SU-DHL-6 (cell line): ENCODE data around the gene ST7.

ENCODE experiments used
- H2AFZ ChIP-seq: fragments of 200-600 bp; sonication (generic); 2 replicates; pipeline ENCODE4 v1.6.1; 2014; ENCODE audit warnings: low read depth, mild to moderate bottlenecking, moderate library complexity, mixed read lengths, antibody characterized with exemption, low read length; ENCODE audit not compliant: severe bottlenecking
- H3F3A ChIP-seq: fragments of 200-600 bp; shearing (Covaris generic); 2 replicates; pipeline ENCODE4 v1.6.0; 2016; ENCODE audit warnings: antibody characterized with exemption, mild to moderate bottlenecking; ENCODE audit not compliant: insufficient read depth
- H3K27ac ChIP-seq: fragments of 200-600 bp; sonication (generic); 2 replicates; pipeline ENCODE4 v1.5.1; 2016; ENCODE audit warnings: low read depth, mild to moderate bottlenecking, low read length, moderate library complexity, mixed read lengths
- H3K27me3 ChIP-seq: fragments of 200-600 bp; sonication (generic), shearing (Covaris generic); 2 replicates; pipeline ENCODE4 v1.6.0; 2014; ENCODE audit warnings: mild to moderate bottlenecking, low read length
- H3K36me3 ChIP-seq: fragments of 200-600 bp; sonication (generic); 2 replicates; pipeline ENCODE4 v1.6.1; 2014; ENCODE audit warnings: mild to moderate bottlenecking, low read length, mixed read lengths
- H3K4me2 ChIP-seq: fragments of 300-600, 200-600 bp; shearing (Covaris generic), sonication (generic); 2 replicates; pipeline ENCODE4 v1.6.0; 2014; ENCODE audit warnings: low read length, low read depth, mild to moderate bottlenecking; ENCODE audit not compliant: poor library complexity, severe bottlenecking
- H3K4me3 ChIP-seq: fragments of 200-600 bp; sonication (generic); 2 replicates; pipeline ENCODE4 v1.5.1; 2014; ENCODE audit warnings: antibody characterized with exemption, low read length, mild to moderate bottlenecking, mixed read lengths; ENCODE audit not compliant: insufficient read depth, poor library complexity, severe bottlenecking
- H3K79me2 ChIP-seq: fragments of 200-600 bp; sonication (generic); 2 replicates; pipeline ENCODE4 v1.6.1; 2014; ENCODE audit warnings: mild to moderate bottlenecking, low read length, moderate library complexity; ENCODE audit not compliant: insufficient read depth
- H3K9ac ChIP-seq: fragments of 200-600 bp; sonication (generic); 2 replicates; pipeline ENCODE4 v1.7.0; 2014; ENCODE audit warnings: mild to moderate bottlenecking, low read length
- H3K9me2 ChIP-seq: fragments of 200-600 bp; sonication (generic); replicated peaks from 2 replicates; pipeline ENCODE4 v1.6.1; 2014; ENCODE audit warnings: low read length; ENCODE audit not compliant: insufficient read depth
- H3K9me3 ChIP-seq: fragments of 200-600 bp; sonication (generic); 2 replicates; pipeline ENCODE4 v1.6.1; 2014; ENCODE audit warnings: low read length, mixed read lengths; ENCODE audit not compliant: insufficient read depth
- H4K20me1 ChIP-seq: fragments of 200-600 bp; sonication (generic); 2 replicates; pipeline ENCODE4 v1.6.1; 2014; ENCODE audit warnings: low read depth, mild to moderate bottlenecking, antibody characterized with exemption, low read length, moderate library complexity, mixed read lengths
- EZH2phosphoT487 ChIP-seq: fragments of 200-600 bp; sonication (generic), shearing (Covaris generic); conservative IDR thresholded peaks from 2 replicates; pipeline ENCODE4 v1.6.1; 2018; ENCODE audit warnings: mild to moderate bottlenecking, antibody characterized with exemption, low read length, moderate library complexity, mixed read lengths
- TF ChIP-seq, protein P1 (sequence below): fragments of 200-600 bp; sonication (generic); IDR thresholded peaks from one replicate; pipeline ENCODE4 v1.5.1; 2017; ENCODE audit warnings: antibody characterized with exemption, mild to moderate bottlenecking, low read length, moderate library complexity; ENCODE audit not compliant: insufficient read depth, poor library complexity, severe bottlenecking

The ST7 gene

DNA sequence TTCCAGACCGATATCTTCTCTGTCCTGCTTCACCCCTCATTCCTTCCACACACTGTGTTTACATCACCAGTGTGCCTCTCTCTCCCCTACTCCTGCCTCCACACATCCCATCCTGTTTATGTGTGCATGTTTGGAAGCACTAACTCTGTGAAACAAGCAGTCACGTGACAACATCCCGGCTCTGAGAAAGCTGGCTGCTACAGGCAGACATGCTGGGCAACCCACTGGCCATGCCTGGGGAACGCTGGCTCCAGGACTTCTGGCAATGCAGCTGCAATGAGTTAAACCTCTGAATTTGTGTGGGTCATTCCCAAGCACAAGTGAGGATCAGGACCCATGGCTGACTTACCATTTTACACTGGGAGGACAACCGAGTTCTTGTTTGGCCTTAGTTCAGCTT lies 295.5 kb downstream of the ST7 start:
- no peaks in the 10 kb centered on the region for H3K9me2 ChIP-seq
- no peak overlapping the region for H3K9ac ChIP-seq
- TF ChIP-seq, protein P1, sequence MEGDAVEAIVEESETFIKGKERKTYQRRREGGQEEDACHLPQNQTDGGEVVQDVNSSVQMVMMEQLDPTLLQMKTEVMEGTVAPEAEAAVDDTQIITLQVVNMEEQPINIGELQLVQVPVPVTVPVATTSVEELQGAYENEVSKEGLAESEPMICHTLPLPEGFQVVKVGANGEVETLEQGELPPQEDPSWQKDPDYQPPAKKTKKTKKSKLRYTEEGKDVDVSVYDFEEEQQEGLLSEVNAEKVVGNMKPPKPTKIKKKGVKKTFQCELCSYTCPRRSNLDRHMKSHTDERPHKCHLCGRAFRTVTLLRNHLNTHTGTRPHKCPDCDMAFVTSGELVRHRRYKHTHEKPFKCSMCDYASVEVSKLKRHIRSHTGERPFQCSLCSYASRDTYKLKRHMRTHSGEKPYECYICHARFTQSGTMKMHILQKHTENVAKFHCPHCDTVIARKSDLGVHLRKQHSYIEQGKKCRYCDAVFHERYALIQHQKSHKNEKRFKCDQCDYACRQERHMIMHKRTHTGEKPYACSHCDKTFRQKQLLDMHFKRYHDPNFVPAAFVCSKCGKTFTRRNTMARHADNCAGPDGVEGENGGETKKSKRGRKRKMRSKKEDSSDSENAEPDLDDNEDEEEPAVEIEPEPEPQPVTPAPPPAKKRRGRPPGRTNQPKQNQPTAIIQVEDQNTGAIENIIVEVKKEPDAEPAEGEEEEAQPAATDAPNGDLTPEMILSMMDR, result no peak
- TF ChIP-seq EZH2phosphoT487, result no peak
- H3K9me3 ChIP-seq, result no peaks in the 10 kb centered on the region
- no peak overlapping the region for H3K4me2 ChIP-seq
- no peak overlapping the region for H3K4me3 ChIP-seq
- H2AFZ ChIP-seq, result no peak overlapping the region
- no peaks in the 10 kb centered on the region for H3F3A ChIP-seq
- H3K79me2 ChIP-seq, result no peaks in the 10 kb centered on the region
- no peaks in the 10 kb centered on the region for H3K27me3 ChIP-seq
- no peak overlapping the region for H3K27ac ChIP-seq
- no peaks in the 10 kb centered on the region for H4K20me1 ChIP-seq
- no peaks in the 10 kb centered on the region for H3K36me3 ChIP-seq

- Histone ChIP-seq H3F3A (no peaks in the 10 kb centered on the region), H3K9me2 (no peaks in the 10 kb centered on the region), H3K36me3 (no peaks in the 10 kb centered on the region), H3K4me3 (no peak overlapping the region), H3K27ac (no peak overlapping the region), H3K79me2 (no peaks in the 10 kb centered on the region), H3K9ac (no peak overlapping the region), H3K4me2 (no peak overlapping the region), H2AFZ (no peak overlapping the region), H3K27me3 (no peaks in the 10 kb centered on the region), H3K9me3 (no peaks in the 10 kb centered on the region), H4K20me1 (no peaks in the 10 kb centered on the region)
- TF ChIP-seq, protein P1, result no peak
- TF ChIP-seq EZH2phosphoT487, result no peak
Observed at GRCh38 chr7:117249696-117250095, 296.4 kb downstream of the ST7 start.

- Histone ChIP-seq H3K79me2 (no peaks in the 10 kb centered on the region), H3K4me3 (no peak overlapping the region), H3K27ac (no peak overlapping the region), H3K27me3 (no peaks in the 10 kb centered on the region), H3K4me2 (no peak overlapping the region), H3K9me2 (no peaks in the 10 kb centered on the region), H3K9ac (no peak overlapping the region), H4K20me1 (no peaks in the 10 kb centered on the region), H3F3A (no peaks in the 10 kb centered on the region), H3K9me3 (no peaks in the 10 kb centered on the region), H3K36me3 (no peaks in the 10 kb centered on the region), H2AFZ (no peak overlapping the region)
- TF ChIP-seq EZH2phosphoT487, result no peak
- TF ChIP-seq, protein P1, result no peak
Observed at GRCh38 chr7:117250245-117250644, 296.9 kb downstream of the ST7 start.

DNA sequence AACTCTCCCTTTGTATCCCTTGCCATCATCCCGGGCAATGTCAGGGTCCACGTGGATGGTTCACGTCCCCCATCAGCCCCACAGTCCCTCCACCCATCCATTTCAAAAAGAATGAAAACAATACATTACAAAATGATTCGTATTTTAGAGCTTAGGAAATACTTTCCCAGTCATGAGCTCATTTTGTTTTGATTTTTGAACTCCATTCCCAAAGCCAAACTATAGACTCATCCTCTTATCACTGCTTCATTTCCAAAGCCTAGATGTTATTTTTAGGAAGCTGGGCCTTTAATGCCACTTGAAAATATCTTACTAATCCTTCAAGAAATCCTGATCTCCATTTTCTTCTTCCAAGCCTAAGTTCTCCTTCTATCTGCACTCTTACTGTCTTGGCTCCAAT lies 297.5 kb downstream of the ST7 start:
- no peaks in the 10 kb centered on the region for H3K27me3 ChIP-seq
- H3K36me3 ChIP-seq, result no peaks in the 10 kb centered on the region
- H3K9me2 ChIP-seq, result no peaks in the 10 kb centered on the region
- no peak overlapping the region for H3K4me3 ChIP-seq
- no peak overlapping the region for H3K9ac ChIP-seq
- H3K79me2 ChIP-seq, result no peaks in the 10 kb centered on the region
- H4K20me1 ChIP-seq, result no peaks in the 10 kb centered on the region
- TF ChIP-seq, protein P1, result no peak
- no peak for TF ChIP-seq EZH2phosphoT487
- H3K27ac ChIP-seq, result no peak overlapping the region
- no peaks in the 10 kb centered on the region for H3F3A ChIP-seq
- no peak overlapping the region for H2AFZ ChIP-seq
- no peaks in the 10 kb centered on the region for H3K9me3 ChIP-seq
- H3K4me2 ChIP-seq, result no peak overlapping the region
